Measurements from ENCODE around the gene DTHD1.

The DTHD1 gene

DNA sequence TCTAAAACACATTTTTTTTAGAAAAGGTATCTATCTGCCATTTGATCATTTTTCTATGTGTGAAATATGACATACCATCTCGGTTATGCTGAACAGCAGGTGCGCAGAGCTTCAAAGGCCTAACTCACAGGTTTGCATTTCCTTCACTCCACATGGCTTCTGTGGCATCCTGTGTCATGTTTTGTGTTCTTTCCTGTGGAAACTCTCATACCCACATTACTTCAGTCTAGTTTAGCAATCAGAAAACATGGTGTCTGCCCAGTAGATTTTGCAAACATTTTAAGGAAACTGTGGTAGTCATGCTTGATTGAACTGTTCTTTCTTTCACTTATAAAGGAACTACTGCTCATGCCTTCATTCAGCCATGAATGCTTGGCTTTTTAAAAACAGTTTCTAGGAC, 25.8 kb upstream of the DTHD1 start:
- no peak overlapping the region for H3K9ac ChIP-seq (ENCODE audit: insufficient read length, low read depth)

DNA sequence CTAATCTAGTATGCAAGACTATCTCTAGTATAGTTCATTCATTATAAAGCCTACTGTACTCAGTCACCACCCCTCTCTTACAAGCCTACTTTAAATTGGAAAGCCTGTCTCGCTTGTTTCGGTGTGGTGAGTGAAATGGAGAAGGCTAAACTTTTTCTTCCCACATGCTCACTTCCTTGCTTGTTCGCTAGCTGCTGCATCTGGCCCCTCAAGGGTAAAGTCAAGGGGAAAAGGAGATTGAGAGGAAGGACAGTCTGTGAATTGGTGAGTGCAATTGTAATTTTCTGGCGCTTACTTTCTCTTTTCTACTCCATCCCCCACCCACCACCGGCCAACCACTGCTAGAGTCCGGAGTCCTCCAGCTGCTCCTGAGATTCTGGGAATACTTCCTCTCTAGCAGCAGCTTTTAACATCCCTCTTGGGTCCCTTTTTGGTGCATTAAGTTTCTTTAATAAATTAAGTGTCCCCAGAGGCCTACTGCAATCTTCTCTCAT, 25.0 kb upstream of the DTHD1 start:
- DNase-seq (ENCODE audit: low read depth, low spot score), result no peak
- Histone ChIP-seq H3K4me1 (ENCODE audit: insufficient read depth, insufficient read length) (no peaks in the 10 kb centered on the region), H3K36me3 (ENCODE audit: insufficient read depth, insufficient read length, low read length) (no peaks in the 10 kb centered on the region), H3K27me3 (ENCODE audit: insufficient read depth, insufficient read length) (no peaks in the 10 kb centered on the region), H3K4me3 (ENCODE audit: insufficient read length, low read depth) (no peak overlapping the region), H3K9me3 (ENCODE audit: insufficient read depth, low read length) (no peaks in the 10 kb centered on the region), H3K9ac (ENCODE audit: insufficient read length, low read depth) (no peak overlapping the region)
- TF ChIP-seq SUZ12 (IDR thresholded peaks at IDR 0.05; ENCODE audit: extremely low read depth, insufficient read depth, insufficient read length) (no peak), ZNF274 (IDR thresholded peaks at IDR 0.05; ENCODE audit: low read depth, low read length) (no peak), YY1 (IDR thresholded peaks at IDR 0.05; ENCODE audit: insufficient read depth, insufficient read length) (no peak)

More for the DNA sequence above, 25.8 kb upstream of the DTHD1 start:
- Histone ChIP-seq H3K27me3 (ENCODE audit: insufficient read depth, insufficient read length) (no peaks in the 10 kb centered on the region), H3K36me3 (ENCODE audit: insufficient read depth, insufficient read length, low read length) (no peaks in the 10 kb centered on the region), H3K4me1 (ENCODE audit: insufficient read depth, insufficient read length) (no peaks in the 10 kb centered on the region), H3K4me3 (ENCODE audit: insufficient read length, low read depth) (no peak overlapping the region), H3K9me3 (ENCODE audit: insufficient read depth, low read length) (no peaks in the 10 kb centered on the region)
- TF ChIP-seq SUZ12 (IDR thresholded peaks at IDR 0.05; ENCODE audit: extremely low read depth, insufficient read depth, insufficient read length), result no peak
- DNase-seq (ENCODE audit: low read depth, low spot score), result no peak

DNA sequence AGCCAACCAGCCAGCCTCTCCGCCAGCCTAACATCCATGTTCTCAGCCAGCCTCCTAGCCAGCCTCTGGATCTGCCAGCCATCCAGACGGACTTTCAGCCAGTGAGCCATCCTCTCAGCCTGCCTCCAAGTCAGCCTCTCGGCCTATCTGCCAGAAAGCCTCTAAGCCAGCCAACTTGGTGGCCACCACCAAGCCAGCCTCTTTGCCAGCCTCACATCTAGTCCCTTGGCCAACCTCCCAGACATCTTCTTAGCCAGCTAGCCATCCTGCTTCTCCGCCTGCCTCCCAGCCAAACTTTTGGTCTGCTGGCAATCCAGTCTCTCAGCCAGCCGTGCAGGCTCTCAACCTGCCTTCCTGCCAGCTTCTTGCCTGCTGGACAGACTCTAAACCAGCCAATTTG, 20.7 kb upstream of the DTHD1 start:
- no peaks in the 10 kb centered on the region for H3K36me3 ChIP-seq (ENCODE audit: insufficient read depth, insufficient read length, low read length)

DNA sequence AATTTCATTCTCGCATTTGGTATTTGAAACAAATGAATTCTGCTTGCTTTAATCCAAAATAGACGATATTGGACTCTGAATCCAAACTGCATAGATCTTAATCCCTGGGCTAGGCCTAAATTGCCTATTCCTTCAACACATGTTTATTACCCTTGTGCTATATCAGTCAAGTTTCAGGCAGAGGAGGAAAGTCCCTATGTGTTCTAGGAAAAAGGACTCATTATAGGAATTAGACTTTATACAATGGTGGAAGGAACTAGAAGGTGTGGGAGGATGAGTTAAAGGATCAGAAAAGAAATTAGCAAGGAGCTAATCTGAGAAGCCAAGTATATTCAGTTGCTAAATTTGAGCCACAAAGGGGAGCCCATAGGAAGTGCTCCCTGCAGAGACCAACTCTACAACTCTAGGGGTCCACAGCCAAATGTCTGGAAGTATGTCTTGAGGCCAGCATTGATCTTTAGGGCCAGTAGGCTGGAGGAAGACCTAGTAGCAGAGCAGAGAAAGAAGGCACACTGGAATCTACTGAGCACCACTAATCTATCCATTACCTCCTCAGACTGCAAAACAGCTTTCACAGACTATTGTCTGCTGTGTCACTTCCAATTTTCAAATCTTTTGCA, 17.1 kb upstream of the DTHD1 start:
- Histone ChIP-seq H3K9ac (ENCODE audit: insufficient read length, low read depth) (no peak overlapping the region), H3K9me3 (ENCODE audit: insufficient read depth, low read length) (no peaks in the 10 kb centered on the region), H3K4me3 (ENCODE audit: insufficient read length, low read depth) (no peak overlapping the region), H3K36me3 (ENCODE audit: insufficient read depth, insufficient read length, low read length) (no peaks in the 10 kb centered on the region), H3K4me1 (ENCODE audit: insufficient read depth, insufficient read length) (no peaks in the 10 kb centered on the region), H3K27me3 (ENCODE audit: insufficient read depth, insufficient read length) (no peaks in the 10 kb centered on the region)
- TF ChIP-seq SUZ12 (IDR thresholded peaks at IDR 0.05; ENCODE audit: extremely low read depth, insufficient read depth, insufficient read length), result no peak
- no peak for TF ChIP-seq ZNF274 (IDR thresholded peaks at IDR 0.05; ENCODE audit: low read depth, low read length)
- TF ChIP-seq YY1 (IDR thresholded peaks at IDR 0.05; ENCODE audit: insufficient read depth, insufficient read length), result no peak
- no peak for DNase-seq (ENCODE audit: low read depth, low spot score)

More for the DNA sequence above, 20.7 kb upstream of the DTHD1 start:
- Histone ChIP-seq H3K9ac (ENCODE audit: insufficient read length, low read depth) (no peak overlapping the region), H3K9me3 (ENCODE audit: insufficient read depth, low read length) (no peaks in the 10 kb centered on the region), H3K4me1 (ENCODE audit: insufficient read depth, insufficient read length) (no peaks in the 10 kb centered on the region), H3K4me3 (ENCODE audit: insufficient read length, low read depth) (no peak overlapping the region), H3K27me3 (ENCODE audit: insufficient read depth, insufficient read length) (no peaks in the 10 kb centered on the region)
- TF ChIP-seq ZNF274 (IDR thresholded peaks at IDR 0.05; ENCODE audit: low read depth, low read length) (no peak), SUZ12 (IDR thresholded peaks at IDR 0.05; ENCODE audit: extremely low read depth, insufficient read depth, insufficient read length) (no peak), YY1 (IDR thresholded peaks at IDR 0.05; ENCODE audit: insufficient read depth, insufficient read length) (no peak)
- no peak for DNase-seq (ENCODE audit: low read depth, low spot score)

DNA sequence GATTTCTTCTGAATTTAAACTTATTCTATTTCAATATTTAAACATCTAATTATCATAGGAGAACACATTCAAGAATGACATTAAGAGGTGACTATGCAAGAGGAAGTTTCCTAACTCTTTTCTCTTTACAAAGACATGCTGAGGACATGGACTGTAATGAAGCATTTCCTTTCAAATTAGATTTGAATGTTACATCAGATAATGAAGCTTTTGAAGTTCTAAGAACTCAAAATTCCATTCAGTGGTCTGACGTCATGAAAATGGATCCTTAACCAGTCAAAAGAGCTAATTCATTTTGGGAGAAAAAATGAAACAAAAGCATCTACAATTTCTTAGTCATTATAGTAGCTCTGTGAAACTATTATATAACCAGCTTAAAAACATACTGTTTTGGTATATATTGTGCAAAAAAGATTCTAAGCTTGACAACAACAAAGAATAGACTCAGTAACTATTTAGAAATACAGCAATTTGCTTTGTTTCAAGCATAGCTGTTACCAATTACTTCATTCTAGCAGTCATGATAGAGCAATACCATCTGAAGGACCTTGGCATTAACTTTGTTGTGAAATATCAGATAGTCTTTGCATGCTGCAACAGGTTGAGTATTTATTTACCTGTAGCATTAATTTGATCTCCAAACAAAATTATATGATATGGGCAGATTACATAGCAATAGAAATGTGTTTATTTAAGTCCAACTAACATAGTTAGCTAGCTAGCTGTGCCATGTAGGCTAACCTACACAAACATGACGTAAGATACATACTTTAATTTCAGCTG, 13.7 kb upstream of the DTHD1 start:
- Histone ChIP-seq H3K4me3 (ENCODE audit: insufficient read length, low read depth) (no peak overlapping the region), H3K4me1 (ENCODE audit: insufficient read depth, insufficient read length) (no peaks in the 10 kb centered on the region), H3K9me3 (ENCODE audit: insufficient read depth, low read length) (no peaks in the 10 kb centered on the region), H3K36me3 (ENCODE audit: insufficient read depth, insufficient read length, low read length) (no peaks in the 10 kb centered on the region), H3K9ac (ENCODE audit: insufficient read length, low read depth) (no peak overlapping the region), H3K27me3 (ENCODE audit: insufficient read depth, insufficient read length) (no peaks in the 10 kb centered on the region)
- no peak for DNase-seq (ENCODE audit: low read depth, low spot score)
- no peak for TF ChIP-seq ZNF274 (IDR thresholded peaks at IDR 0.05; ENCODE audit: low read depth, low read length)
- TF ChIP-seq SUZ12 (IDR thresholded peaks at IDR 0.05; ENCODE audit: extremely low read depth, insufficient read depth, insufficient read length), result no peak
- TF ChIP-seq YY1 (IDR thresholded peaks at IDR 0.05; ENCODE audit: insufficient read depth, insufficient read length), result no peak

DNA sequence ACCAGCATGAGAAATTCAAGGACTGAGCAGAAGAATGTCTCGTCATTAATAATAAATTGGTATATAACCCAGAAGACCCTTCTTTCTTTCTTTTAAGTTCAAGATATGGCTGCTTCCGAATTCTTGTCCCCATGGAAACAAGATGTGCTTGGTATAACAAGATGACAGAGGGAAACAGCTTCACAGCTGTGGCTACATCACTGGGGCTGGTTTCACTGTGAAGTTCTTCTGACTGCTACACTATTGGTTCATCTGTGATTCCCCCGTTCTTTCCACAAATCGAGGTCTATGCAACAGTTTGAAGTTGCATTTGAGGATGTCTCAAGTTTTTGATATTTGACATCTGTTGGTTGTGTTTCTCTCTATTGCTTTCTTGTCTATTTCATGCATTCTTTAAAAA, 12.3 kb upstream of the DTHD1 start:
- DNase-seq (ENCODE audit: low read depth, low spot score), result no peak
- Histone ChIP-seq H3K9ac (ENCODE audit: insufficient read length, low read depth) (no peak overlapping the region), H3K4me3 (ENCODE audit: insufficient read length, low read depth) (no peak overlapping the region), H3K27me3 (ENCODE audit: insufficient read depth, insufficient read length) (no peaks in the 10 kb centered on the region), H3K36me3 (ENCODE audit: insufficient read depth, insufficient read length, low read length) (no peaks in the 10 kb centered on the region), H3K9me3 (ENCODE audit: insufficient read depth, low read length) (no peaks in the 10 kb centered on the region), H3K4me1 (ENCODE audit: insufficient read depth, insufficient read length) (no peaks in the 10 kb centered on the region)
- TF ChIP-seq YY1 (IDR thresholded peaks at IDR 0.05; ENCODE audit: insufficient read depth, insufficient read length) (no peak), SUZ12 (IDR thresholded peaks at IDR 0.05; ENCODE audit: extremely low read depth, insufficient read depth, insufficient read length) (no peak), ZNF274 (IDR thresholded peaks at IDR 0.05; ENCODE audit: low read depth, low read length) (no peak)

DNA sequence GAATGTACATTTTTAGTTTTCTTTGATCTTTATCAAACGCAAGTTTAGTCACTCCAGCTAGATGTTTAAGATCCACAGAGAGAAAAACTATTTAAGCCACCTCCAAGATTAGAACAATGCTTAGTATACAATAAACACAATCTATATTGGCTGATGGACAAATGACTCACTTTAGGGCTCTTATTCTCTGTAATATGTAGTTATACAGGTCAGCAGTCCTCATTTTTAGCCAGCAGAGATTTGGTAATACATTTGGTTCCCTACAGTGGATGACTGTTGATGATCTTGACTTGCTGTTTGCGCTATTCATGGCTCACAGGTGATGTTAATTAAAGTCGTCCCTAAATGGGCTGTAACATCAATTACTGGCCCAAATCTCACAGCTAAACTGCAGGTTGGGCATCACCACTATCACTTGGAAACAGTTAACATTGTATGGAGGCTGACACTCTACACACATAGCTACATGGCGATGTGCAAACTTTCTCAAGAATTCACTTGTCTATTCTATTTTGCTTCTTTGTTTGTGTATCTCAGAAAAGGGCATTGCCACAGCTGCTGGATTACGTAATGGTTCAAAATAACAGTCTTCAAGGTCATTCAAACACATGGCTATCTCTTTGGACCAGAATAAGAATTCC, 11.8 kb upstream of the DTHD1 start:
- no peak for DNase-seq (ENCODE audit: low read depth, low spot score)
- Histone ChIP-seq H3K36me3 (ENCODE audit: insufficient read depth, insufficient read length, low read length) (no peaks in the 10 kb centered on the region), H3K9me3 (ENCODE audit: insufficient read depth, low read length) (no peaks in the 10 kb centered on the region), H3K4me1 (ENCODE audit: insufficient read depth, insufficient read length) (no peaks in the 10 kb centered on the region), H3K4me3 (ENCODE audit: insufficient read length, low read depth) (no peak overlapping the region), H3K9ac (ENCODE audit: insufficient read length, low read depth) (no peak overlapping the region), H3K27me3 (ENCODE audit: insufficient read depth, insufficient read length) (no peaks in the 10 kb centered on the region)
- TF ChIP-seq ZNF274 (IDR thresholded peaks at IDR 0.05; ENCODE audit: low read depth, low read length), result no peak
- no peak for TF ChIP-seq SUZ12 (IDR thresholded peaks at IDR 0.05; ENCODE audit: extremely low read depth, insufficient read depth, insufficient read length)
- no peak for TF ChIP-seq YY1 (IDR thresholded peaks at IDR 0.05; ENCODE audit: insufficient read depth, insufficient read length)

All from NT2/D1 (cell line).